Brain pericyte (primary cell): ENCODE results near the gene EPC1.
"Not testable (repeated sequence)": the region's sequence is repeated elsewhere in the genome, so short reads cannot be mapped to it uniquely, and the experiment has no call there.

Experiments
- DNase-seq: peaks from one replicate; pipeline ENCODE4 v3.0.0-alpha.2; 2012; ENCODE audit warnings: low read depth, low spot score

The EPC1 gene

GRCh38 chr10:32346551-32347362 is at the start of gene EPC1:
EPC1 (minus strand) TSS chr10:32347158; CDS start chr10:32346915, 243 bp downstream.
- peak; percentile 72 for DNase-seq

- no peak for DNase-seq
Measured at GRCh38 chr10:32393911-32394310, 47.0 kb upstream of the EPC1 start.

GRCh38 chr10:32392284-32392683 is 45.3 kb upstream of the EPC1 start:
- not testable (repeated sequence) for DNase-seq

- DNase-seq: no peak
Measured at GRCh38 chr10:32390193-32390592, 43.2 kb upstream of the EPC1 start.

GRCh38 chr10:32388258-32389027 is 41.5 kb upstream of the EPC1 start:
- no peak for DNase-seq

GRCh38 chr10:32386623-32387260 is 39.8 kb upstream of the EPC1 start:
- DNase-seq: no peak

- DNase-seq: no peak
Measured at GRCh38 chr10:32384171-32384570, 37.2 kb upstream of the EPC1 start.

GRCh38 chr10:32381165-32381564 is 34.2 kb upstream of the EPC1 start:
- no peak for DNase-seq

- no peak for DNase-seq
Measured at GRCh38 chr10:32379950-32380551, 33.1 kb upstream of the EPC1 start.

GRCh38 chr10:32379318-32379949 is 32.5 kb upstream of the EPC1 start:
- DNase-seq: no peak

- peak; percentile 26 for DNase-seq
Measured at GRCh38 chr10:32378363-32379317, 31.7 kb upstream of the EPC1 start.

- no peak for DNase-seq
Measured at GRCh38 chr10:32377458-32378259, 30.7 kb upstream of the EPC1 start.

- DNase-seq: no peak
Measured at GRCh38 chr10:32376771-32377170, 29.8 kb upstream of the EPC1 start.

- no peak for DNase-seq
Measured at GRCh38 chr10:32376097-32376496, 29.1 kb upstream of the EPC1 start.

- DNase-seq: no peak
Measured at GRCh38 chr10:32375631-32376030, 28.7 kb upstream of the EPC1 start.

- DNase-seq: no peak
Measured at GRCh38 chr10:32374605-32375004, 27.6 kb upstream of the EPC1 start.

- DNase-seq: no peak
Measured at GRCh38 chr10:32373496-32373895, 26.5 kb upstream of the EPC1 start.

- no peak for DNase-seq
Measured at GRCh38 chr10:32373031-32373430, 26.1 kb upstream of the EPC1 start.
